Stimulated activated CD4-positive, alpha-beta T cell treated with anti-CD3 and anti-CD28 coated beads, TNF-alpha, amount 100 ng/mL, for 1 hour (primary cell): ENCODE data around the gene KIAA0513.

Experiments
- DNase-seq, 3 donors: peaks; one replicate each; pipeline ENCODE4 v3.0.0-alpha.2; 2020; ENCODE audit warnings: low read depth in 3 of 3, low spot score in 1 of 3

Gene KIAA0513

DNA sequence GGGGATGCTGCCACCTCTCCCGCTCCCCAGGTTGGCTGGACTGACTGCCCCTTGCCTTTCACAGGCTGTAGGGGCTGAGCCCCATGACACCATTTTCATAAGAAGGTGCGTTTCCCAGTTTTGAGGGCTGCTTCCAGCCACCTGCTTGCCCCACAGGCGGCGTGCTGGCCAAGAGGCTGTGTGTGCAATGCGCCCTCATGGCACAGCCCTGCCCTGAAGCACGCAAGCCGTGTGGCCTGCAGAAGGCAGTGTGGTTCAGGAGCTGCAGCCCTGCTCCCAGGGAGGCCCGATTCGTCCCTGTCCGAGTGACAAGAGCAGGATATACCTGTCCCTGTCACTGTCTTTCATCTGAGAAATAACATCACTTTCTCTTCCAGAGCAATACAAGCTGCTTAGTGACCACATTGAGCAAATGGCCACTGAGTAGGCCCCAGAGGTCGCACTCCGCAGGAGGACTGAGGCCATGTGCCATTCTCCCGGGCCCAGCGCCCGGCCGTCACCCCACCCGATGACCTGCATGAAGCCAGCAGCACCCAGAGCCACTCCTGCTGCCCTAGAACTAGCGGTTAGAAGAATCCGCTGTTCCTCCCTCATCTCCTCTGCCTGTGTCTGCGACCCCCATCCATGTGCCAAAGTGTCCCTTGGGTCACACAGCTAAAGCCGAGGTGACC, 60.4 kb downstream of the KIAA0513 start:
- no peak for DNase-seq

DNA sequence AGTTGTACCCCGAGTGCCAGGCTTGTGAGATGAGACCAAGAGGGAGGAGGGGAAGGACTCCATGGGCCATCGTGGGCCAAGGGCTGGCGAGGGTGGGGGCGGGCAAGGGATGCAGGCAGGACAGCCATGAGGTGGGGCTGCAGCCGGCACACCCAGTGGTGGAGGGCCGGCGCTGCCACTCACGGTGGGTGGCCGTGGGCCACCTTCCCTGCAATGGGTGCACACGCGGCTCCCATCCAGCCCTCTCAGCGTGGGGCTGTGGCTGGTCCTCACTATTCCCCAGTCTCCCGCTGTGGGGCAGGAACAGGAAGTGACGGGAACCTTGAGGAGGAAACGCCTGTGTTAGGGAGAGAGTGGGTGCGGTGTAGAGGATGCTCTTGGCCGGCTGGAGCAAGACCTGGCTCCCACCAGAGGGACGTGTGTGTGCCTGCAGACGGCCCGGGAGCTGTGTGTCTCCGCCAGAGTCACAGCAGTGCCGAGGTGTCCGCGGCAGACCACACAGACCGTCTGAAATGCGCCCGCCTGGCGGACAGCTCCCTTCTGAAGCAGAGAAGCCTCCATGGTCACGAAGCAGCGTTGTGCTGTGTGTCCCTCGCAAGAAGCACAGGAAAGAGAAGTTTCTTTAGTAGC, 61.1 kb downstream of the KIAA0513 start:
- DNase-seq: no peak

DNA sequence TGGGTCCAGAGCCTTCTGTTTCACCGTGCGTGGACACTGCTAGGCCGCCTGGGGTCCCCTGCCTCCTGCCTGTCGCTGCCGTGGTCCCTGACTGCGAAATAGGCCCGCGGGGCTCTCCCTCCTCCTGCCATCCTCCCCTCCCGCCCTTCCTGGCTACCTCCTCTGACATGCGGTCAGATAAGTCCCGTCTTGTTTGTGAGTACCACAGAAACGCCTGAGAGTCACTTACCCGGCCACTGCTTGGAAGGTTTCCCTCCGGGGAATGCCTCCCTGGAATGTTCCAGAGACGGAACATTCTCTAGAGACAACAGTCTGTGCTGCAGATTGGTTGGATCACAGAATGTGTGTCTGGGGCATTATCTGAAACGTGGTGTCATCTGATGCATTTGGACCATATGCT, 61.9 kb downstream of the KIAA0513 start:
- DNase-seq: no peak

DNA sequence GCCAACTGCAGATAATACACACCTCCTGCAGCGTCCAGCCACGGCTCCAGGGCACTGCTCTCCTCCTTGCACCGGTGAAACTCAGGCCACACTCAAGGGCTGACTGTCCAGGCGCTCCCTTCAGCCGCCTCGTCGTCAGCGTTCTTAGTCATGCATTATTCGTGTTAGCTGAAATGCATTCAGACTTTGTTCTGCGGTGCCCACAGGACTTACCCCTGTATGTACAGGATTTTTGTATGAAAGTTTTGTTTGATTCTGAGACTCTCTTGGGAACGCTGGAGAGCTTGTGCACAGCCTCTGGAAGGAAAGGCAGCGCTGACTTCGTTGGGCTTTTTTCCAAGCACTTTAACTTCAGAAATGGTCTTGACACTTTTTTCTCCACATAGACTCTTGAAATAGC, 62.6 kb downstream of the KIAA0513 start:
- DNase-seq: no peak

DNA sequence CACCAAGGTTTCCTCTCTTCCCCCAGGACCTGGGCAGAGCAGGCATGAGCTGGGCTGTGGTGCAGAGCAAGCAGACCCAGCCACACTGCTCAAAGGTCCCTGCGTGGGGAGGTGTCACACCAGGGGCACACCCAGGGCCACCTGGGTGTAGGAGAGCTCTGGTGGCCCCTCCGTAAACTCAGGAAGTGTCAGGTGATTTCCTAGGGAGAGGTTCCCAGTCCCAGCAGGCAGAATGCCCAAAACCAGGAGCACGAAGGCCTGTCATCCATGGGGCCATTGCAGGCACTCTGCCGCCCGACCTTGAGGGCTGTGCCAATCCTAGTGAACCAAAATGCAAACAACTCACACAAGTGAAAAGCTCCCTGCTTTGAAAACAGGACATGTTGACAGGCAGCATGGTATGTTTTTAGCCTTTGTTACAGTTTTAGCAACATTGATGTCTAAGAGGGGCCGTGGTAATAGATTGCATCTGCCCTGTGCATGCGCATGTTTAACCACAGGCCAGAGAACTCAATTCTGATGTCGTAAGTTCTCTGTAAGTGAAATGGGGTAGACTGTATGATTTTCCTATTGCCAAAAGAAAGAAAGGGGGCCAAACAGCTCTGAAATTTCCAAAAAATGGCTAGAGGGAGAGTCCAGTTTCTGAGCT, 63.4 kb downstream of the KIAA0513 start:
- no peak for DNase-seq

DNA sequence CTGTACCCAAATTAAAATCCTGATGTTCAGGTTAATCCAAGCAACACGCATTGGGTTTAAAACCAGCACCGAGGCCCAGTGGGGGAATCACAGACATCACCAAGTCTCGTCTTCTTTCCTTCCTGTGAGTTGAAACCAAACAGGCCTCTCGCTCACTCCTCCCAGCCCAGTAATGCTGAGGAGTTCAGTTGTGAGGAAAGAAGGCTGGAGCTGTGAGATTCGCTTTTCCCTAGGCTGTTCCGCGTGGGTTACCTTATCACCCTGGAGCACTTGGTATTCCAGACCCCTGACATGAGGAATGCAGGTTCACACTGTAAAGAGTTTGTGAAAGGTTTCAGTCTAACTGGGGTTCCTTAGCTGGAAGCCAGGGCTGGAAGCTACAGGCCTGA, 63.9 kb downstream of the KIAA0513 start:
- no peak for DNase-seq

DNA sequence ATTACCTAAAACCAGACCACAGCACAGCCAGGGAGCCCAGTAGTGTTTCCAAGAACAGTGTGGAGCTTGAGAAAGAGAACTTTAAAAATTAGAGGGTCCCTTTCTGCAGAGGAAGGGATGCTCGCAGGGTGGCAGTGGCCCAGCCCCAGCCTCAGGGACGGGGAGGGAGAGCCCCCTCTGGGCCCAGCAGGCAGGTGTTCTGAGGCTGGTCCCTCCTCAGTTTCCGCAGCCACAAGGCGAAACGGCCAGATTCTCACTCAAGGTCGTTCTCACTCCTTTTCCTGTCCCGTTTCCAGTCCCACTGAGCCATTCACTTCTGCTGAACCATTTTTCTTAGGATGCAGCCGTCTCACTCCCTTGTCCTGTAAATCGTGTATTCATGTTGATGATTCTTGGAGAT, 64.7 kb downstream of the KIAA0513 start:
- DNase-seq: no peak

DNA sequence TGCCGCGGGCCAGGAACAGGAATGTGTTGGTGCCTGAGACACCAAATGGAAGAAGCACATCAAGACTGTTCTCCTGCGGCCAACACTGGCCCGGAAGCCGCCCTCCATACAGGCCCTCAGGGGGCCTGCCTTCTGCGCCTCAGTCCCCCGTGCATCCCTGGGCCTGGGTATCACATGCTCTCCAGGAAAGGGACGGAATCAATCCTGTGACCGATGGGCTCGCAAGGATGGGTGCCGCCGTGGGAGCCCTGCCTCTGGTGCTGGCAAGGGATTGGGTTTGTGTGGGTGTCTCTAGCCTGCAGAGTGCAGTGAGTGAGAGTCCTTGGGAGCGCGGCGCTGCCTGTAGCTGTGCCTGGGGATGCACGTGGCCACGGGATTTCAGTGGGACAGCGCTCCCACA, 65.3 kb downstream of the KIAA0513 start:
- no peak for DNase-seq

DNA sequence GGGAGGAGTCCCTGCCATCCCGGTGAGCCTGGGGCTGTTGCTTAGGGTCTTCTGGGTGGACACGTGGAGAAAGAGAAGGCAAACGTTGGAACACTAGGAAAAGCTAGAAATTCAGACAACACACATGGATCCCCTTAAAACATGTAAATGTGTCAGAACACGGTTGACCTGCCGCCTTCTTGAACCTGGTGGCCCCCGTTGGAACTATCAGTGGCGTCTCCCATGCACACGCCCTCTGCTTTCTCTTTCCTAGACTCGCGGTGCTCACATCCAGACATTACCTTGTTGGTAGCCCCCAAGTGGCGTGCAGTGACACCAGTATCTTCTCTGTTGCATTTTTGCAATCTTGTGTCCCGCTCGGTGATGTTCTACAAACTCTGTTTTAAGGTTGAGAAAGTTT, 66.1 kb downstream of the KIAA0513 start:
- DNase-seq: no peak

DNA sequence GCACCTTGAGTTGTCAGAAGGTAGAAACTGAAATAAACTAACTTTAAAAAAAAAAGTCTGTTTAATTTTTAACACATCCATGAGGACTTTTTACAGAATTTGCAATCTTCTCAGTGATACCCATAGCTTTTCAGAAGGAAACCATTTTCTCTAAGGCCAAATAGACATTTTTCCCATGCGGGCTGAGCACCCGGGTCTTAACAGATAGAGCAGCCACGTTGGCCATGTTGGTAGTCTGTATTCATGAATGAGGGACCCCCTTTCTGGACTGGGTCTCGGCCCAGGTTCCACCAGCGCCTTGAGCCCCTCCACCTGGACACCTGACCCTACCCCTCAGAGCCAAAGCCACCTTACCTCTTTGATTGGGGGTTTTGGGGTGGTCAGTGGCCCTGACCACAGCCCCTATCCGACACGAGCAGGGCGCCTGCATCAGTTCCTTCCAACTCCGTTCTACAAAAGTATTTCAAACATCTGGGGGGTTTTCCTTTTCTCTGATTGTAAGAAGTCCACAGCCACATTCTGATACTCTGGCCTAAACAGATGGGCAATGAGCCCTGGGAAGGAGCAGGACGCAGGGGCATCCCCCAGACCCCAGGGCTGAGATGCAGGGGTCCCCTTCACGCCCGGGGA, 66.7 kb downstream of the KIAA0513 start:
- DNase-seq: no peak

DNA sequence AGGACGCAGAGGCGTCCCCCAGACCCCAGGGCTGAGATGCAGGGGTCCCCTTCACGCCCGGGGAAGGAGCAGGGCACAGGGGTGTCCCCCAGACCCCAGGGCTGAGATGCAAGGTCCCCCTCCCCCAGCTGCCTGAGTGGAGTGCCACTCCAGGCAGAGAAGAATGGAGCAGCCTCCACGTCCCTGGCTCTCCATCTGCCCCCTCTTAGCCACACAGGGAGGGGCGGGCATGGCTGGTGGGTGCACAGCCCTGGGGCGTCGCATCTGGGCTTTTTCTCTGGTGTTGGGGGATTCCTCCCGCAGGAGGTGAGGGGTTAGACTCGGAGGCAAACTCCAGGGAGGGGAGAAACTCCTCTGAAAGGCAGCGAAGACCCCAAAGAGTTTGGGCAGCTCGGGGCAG, 67.2 kb downstream of the KIAA0513 start:
- no peak for DNase-seq

DNA sequence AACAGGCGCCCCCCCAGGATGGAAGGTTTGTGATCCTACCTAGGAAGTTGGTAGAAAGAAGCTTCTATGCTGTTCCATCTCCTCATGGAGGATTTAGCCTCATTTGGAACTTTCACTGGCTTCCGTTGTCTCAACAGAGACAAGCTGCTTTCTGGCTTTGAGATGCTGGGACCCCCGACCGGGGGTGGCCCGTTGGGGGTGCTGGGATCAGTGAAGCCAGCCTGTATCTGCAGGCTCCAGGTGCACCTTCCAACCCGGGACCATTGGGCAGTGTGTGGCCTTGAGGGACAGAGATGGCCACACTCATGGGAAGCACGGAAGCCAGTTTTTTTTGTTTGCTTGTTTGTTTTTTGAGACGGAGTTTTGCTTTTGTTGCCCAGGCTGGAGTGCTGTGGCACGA, 69.3 kb downstream of the KIAA0513 start:
- DNase-seq: no peak

DNA sequence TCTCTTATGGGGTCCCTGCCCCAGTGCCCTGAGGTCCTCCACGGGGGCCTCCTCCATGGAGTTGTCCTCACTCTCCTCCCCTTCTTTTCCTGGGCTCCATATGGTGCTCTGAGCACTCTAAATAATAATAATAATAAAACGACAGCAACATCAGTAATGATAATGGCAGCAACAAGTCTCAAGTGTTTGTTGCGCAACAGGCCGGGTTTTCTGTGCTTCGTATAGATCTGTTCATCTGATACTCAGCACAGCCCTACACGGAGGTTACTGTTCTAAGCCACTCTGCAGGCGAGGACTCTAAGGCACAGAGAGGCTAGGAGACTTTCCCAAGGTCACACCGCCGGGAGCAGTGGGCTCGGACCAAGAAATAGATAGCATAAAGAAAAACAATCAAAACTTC, 71.0 kb downstream of the KIAA0513 start:
- no peak for DNase-seq

DNA sequence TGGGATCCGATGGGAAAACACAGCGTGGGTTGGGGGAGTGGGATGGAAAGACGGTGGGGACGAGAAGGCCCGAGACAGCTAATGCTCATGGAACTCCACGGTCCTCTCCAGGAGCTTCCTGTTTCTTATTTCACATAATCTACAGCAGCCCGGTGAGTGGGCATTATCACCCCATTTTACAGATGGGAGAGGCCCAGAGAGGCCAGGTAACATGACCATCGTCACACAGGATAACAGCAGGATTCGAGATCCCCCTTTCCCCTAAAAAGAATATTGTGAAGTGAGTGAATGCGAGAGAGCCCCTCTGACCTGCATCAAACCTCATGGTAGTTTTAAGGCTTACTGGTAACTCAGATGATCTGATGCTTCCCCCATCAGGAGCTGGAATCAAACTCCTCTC, 72.7 kb downstream of the KIAA0513 start:
- no peak for DNase-seq

DNA sequence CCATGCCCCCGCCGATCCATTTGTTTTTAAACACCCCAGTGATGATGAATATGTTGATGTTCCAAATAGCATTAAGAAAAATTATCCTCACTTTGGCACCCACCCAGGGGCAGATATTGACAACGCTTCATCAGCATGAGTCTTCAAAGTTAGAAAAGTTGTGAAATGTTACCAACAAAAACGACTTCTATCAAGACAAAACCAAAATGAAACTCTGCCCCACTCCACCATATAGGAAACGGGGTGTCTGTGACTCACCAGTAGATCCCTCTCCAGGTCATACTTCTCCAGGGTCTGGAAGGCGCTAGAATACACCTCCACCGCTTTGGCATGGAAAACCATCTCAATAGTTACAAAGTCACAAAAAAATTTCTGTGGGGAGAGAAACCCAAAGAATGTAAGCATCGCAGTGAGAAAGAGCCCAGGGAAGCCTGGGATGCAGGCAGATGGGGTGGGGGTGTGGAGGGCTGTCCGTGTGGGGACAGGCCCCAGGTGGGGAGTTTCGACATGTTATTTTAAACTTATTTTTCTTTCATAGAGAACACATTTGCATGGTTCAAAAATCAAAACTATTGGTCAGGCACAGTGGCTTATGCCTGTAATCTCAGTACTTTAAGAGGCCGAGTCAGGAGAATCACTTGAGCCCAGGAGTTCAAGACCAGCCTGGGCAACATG, 74.5 kb downstream of the KIAA0513 start:
- DNase-seq: no peak

DNA sequence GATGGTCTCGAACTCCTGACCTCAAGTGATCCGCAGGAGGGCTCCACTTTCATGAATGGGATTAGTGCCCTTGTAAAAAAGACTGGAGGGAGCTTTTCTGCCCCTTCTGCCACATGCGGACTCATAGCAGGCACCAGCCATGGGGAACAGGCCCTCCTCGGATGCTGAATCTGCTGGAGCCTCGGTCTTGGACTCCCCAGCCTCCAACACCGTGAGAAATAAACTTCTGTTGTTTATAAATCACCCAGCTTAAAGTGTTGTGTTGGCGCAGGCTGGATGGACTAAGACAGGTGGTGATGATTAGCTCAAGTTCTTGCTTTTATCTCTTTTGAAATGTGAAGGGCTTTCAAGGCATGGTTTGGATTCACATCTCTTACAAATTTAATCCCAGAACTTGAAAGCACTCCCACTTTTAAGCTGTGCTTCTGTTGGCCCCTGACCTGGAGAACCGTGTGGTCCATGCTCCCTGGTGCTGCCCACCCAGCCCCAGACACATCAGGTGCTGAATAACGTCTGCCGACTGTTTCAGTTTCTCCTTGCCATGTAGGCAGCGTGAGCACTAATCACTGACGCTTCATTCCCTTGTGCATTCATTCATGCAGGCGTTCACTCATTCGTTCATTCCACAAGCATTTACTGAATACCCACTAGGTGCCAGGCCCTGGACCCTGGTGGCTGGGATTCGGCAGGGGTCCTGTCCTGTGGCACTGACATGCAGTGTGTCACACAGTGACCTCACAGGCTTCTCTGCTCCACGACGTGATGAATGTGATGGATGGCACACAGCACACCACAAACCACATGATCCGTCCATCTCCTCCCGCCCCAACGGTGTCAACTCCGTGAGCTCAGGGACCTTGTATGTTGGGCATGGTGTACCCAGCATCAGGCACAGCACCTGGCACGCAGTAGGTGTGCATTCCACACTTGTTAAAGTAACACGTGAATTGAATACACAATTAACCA, 75.8 kb downstream of the KIAA0513 start:
- DNase-seq: no peak

DNA sequence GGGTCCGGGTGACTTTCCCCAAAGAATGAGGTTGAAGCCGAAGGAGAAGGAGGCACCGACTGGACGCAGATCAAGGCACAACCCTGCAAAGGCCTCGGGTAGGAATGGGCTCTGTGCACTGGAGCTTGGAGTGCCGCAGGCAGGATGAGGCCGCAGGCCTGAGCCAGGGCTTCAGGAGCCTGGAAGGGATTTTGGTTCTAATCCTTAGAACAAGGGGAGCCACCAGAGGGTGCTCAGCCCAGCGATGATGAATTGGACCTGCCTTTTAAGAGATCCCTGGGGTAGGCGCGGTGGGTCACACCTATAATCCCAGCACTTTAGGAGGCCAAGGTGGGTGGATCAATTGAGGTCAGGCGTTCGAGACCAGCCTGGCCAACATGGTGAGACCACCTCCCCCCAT, 76.6 kb downstream of the KIAA0513 start:
- no peak for DNase-seq

DNA sequence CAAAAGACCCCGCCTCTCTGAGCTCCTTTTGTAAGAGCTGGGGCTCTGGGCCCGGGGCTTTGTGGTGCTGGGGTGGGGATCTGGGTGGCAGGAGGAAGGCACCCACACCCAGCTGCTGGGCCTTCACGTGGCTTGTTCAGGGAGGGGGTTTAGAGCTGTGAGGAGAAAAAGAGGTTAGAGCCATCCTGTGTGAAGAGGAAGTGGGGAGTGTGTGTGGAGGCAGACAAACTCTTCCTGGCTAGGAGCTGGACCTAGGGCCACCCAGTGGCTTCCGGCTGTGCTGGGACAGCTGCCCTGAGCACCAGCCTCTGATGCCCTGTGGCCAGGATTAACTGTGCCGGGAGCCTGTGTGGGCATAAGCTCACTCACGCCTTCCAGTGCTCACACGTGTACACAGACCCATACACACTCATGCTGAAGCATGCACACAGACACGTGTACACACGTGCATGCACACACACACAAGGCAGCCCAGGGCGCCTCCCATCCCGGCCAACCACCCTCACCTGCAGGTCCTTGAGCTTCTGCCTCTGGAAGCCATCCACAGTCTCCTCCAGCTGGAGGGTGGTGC, 77.3 kb downstream of the KIAA0513 start:
- no peak for DNase-seq

DNA sequence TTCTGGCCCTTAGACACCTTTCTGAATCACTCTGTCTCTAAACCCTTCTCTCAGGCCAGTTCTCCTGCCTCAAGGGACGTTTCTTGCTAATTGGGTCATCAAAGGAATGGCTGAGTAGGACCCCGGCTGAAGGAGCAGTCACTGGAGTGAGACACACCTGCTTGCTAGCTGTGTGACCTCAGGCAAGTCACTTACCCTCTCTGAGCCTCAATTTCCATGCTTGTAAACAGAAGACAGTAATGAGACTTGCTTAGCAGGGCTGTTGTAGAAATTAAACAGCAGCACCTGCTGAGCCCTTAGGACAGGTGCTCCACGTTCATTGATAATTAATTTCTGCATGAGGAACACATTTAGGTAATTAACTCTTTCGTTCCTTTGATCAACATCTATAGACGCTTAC, 77.9 kb downstream of the KIAA0513 start:
- no peak for DNase-seq

DNA sequence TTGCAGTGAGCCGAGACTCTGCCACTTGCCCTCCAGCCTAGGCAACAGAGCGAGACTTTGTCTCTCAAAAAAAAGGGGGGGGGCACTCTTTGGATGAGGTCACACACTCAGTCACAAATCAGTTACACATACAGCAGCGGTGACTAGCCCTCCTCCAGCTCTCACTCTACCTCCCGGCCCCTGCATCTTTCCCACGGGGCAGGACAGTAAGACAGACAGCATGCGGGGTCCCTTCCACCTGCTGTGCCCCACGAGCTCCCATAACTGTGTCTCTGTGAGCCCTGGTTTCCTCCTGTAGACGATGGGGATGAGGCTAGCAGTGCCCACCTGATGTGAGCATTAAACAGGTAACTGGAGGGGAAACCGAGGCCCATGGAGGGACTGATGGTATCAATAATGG, 79.5 kb downstream of the KIAA0513 start:
- DNase-seq: no peak
